ENCODE measurements around the gene TMEM97.
A peak's percentile ranks its signal among the peaks of the same experiment; 100 is the strongest.

Gene TMEM97

DNA sequence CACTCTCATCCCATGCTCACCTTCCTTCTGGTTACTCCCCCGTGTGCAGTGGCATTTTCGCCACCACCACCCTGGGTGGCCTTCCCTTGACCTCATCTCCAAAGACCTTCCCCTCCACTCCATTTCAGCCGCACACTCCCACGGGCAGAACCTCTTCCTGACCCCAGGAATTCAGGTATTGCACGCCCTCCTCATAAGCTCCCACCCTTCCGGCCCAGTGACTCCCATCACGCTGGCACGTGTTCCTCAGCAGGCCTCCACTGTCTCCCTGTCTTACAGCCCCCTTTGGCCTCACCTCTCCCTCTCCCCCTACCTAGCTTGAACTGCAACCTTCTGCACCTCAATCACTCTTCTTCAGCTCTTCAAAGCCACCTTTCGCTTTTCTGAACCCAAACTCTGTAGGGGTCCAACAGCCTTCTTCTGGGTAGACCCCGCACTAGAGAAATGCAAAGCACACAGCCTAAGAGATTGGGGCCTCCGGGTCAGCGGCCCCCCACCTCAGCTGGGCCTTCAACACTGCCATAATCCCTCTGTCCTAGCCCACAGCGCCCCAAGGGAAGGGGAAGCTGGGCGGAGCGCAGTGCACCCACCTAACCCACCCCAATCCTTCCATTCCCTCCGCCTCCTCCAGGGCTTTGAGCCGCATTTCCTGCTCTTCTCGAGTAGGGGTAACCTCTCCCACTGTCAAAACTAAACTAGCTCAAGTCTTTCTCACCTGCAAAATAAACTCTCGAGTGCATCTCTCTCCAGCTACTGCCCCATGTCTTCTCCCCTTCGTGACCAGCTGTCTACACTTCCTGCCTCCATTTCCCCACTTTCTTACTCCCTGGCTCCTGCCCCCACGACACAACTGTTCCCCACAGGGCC is 1.7 kb upstream of the TMEM97 start:
- DNase-seq (ENCODE audit: low spot score): no peak

DNA sequence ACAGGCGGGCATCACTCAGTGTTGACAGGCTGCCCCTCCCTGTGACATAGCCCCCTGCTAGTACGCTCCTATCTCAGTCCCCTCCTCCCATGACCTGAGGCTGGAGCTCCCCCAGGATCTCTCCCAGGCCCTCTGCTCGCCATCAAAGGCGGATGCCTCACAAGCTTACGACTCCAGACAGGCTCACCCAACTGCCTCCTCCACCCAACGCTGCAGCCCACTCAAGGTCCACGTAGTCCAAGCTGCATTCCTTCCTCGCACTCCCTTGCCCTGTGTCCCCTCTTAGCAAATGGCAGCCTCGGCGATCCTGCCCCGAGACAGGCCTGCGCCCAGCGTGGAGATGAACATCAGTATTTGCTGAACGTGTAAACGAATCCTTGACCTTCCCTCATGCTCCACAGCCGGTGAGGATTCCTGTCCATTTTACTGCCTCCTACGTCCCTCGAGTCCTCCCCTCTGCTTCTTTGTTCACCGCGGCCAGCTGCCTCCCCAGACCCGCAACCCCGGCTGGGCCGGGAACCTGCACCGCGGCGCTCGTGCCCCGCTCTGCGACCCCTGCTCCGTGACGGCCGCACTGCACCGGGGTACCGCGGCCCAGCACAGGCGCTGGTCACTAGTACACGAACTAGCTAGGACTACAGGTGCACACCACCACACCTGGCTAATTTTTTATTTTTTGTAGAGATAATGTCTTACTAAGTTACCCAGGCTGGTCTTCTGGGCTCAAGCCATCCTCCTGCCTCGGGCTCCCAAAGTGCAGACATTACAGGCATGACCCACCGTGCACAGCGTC is 838 bp upstream of the TMEM97 start:
- DNase-seq (ENCODE audit: low spot score): no peak

- no peak for DNase-seq (ENCODE audit: low spot score)
Observed at GRCh38 chr17:28319598-28319935, 567 bp downstream of the TMEM97 start.

DNA sequence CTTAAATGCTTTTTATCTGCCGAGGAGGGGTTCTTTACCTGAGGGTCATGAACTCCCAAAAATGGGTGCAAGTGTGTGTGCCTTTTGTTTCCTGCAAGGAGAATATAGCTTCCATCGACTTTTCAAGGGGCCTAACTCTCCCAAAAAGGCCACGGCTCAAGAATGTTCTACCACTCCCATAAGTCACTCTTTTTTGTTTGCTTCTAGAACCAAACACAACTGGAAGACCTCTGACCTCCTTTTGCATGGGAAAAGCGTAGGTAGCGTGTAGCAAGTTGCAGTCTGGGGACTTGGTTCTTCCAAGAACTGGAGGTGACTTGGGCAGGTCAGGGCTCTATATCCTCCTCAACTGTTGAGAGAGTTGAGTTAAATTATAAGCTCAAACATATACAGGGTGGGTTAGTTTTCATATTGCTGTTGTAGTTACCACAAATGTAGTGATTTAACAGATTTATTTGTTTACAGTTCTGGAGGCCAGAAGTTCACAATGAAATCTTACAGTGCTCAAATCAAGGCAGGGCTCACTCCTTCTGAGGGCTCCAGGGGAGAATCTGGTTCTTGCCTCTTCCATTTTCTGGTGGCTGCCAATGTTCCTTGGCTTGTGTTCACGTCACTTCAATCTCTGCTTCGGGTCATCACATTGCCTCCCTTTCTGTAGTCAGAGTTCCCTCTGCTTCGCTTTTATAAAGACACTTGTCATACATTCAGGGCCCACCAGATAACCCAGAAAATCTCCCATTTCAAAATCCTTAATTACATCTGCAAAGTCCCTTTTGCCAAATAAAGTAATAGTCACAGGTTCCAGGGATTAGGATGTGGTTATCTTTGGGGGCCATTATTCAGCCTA is 1.4 kb downstream of the TMEM97 start:
- no peak for DNase-seq (ENCODE audit: low spot score)

DNA sequence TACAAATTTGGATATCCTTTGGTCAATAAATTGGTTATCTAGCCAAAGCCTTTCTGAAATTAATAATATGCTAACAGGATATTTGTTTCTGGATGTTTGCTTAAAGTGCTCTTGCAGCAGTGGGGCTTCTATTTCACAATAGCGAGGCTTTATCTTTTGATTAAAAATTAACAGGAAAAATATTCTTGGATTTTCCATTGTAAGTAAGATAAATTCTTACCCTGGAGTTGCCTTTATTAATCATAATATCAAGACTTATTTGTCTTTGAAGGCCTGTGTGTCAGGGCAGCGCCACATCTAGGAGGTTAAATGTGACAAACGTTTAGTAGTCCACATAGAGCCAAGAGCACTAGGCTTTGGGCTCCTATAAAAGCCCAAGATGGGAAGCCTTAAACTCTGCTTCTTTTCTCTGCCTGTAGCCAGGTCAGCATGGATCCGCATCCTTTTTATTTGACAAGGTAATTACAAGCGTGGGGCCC is 5.3 kb downstream of the TMEM97 start:
- DNase-seq (ENCODE audit: low spot score): no peak

GRCh38 chr17:28324781-28325180 is 5.8 kb downstream of the TMEM97 start:
- no peak for DNase-seq (ENCODE audit: low spot score)

GRCh38 chr17:28325211-28325610 is 6.2 kb downstream of the TMEM97 start:
- no peak for DNase-seq (ENCODE audit: low spot score)

GRCh38 chr17:28326114-28326513 is 7.1 kb downstream of the TMEM97 start:
- no peak for DNase-seq (ENCODE audit: low spot score)

DNA sequence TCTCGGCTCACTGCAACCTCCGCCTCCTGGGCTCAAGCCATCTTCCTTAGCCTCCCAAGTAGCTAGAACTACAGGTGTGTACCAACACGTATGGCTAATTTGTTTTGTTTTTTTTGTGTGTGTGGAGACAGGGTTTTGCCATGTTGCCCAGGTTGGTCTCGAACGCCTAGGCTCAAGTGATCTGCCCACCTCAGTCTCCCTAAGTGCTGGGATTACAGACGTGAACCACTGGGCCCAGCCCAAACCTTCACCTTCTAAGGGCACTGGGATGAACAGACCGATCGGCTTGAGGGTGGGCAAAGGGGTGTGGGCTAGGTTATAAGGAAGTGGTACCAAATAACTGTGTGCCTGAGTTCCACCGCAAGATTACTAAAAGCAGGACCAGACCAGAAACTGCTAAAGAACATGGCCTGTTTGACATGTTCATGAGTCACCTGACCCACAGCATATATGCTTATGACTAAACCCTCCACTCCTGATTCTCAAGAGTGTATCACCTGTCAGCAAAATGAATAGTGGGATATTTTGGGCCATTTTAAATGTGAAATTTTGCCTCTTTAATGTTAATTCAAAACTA is 8.1 kb downstream of the TMEM97 start:
- no peak for DNase-seq (ENCODE audit: low spot score)

DNA sequence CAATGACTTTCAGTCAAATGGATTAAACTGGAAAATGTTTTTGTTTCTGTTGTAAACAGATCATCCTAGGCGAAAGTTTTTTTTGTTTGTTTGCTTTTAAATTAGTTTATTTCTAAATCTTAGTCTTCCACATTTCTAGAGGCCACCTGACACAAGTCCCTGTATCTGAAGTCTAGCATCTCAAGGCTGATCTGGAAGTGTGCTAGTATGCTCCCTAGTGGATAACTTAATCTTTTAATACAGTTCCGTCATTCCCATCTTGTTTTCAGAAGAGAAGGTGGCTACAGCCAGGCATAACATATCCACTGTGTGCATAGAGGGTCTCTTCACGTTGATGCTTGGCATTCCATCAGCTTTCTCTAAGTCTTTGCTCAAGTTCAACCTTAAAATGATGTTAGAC is 8.7 kb downstream of the TMEM97 start:
- DNase-seq (ENCODE audit: low spot score): peak; percentile 26

DNA sequence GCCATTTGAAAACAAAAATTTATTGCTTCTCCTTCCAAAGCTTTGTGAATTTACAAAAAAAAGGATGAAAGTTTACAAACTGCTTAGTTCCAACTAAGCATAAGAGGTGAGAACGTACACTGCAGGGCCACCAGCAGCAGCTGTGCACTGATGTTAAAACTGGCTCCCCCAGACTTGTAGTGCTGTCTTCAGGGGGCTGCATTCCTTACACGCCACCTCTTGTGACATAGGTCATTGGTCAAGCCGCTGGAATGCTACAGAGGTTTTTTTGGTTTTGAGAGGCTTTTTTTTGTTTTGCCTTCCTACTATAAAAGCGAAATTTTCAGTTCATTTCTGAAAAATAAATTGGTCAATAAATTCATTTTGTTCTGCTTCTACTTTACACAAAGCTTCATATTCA is 9.3 kb downstream of the TMEM97 start:
- no peak for DNase-seq (ENCODE audit: low spot score)

- no peak for DNase-seq (ENCODE audit: low spot score)
Observed at GRCh38 chr17:28330671-28331070, 11.7 kb downstream of the TMEM97 start.

DNA sequence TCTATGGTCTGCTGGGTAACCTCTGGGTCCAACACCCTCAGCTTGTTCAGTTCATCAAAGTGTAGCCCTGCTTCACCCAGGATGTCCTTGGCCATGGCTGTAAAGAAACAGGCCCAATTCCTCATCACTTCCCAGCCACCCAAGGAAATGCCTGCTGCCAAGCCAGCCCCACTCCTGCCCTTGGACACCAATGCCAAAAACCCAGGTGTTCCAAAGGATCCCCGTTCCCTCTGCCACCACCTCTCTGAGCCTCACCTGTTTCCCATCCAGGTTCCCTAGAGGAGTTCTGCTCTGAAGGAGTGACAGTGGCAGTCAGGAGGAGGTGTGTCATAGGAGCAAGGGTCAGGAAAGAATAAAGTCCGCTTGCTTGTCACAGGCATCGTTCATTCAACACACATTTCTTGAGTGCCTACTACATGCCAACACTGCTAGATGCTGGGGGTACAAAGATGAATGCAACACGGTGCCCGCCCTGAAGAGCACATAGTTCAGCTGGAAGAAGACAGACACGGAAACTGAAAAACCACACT is 13.0 kb downstream of the TMEM97 start:
- no peak for DNase-seq (ENCODE audit: low spot score)

DNA sequence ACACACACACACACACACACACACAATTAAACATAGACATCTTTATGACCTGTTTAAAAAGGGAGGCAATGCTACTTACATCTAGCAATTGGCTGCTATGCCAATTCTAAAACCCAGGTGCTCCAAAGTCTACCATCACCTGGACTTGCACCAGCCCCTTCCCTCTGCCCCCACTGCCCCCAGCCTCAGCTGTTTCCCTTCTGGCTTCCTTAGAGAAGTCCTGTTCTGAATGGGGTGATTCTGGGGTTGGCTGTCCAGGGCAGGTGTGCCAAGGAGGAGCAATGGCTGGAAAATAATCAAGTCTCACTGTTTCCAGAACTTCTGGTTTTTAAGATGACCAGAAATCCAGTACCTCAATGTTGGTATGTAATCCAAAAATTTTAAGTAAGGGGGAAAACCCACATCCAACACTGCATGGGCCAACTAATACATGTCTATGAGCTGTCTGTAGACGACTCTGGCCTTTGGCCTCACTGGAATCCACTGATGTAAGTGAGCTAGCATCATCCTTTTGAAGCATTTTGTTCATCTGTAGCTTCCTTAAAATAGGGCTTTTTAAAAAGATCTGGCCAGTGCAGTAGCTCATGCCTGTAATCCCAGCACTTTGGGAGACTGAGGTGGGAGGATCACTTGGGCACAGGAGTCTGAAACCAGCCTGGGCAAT is 14.2 kb downstream of the TMEM97 start:
- no peak for DNase-seq (ENCODE audit: low spot score)

- DNase-seq (ENCODE audit: low spot score): no peak
Observed at GRCh38 chr17:28334171-28334570, 15.2 kb downstream of the TMEM97 start.

DNA sequence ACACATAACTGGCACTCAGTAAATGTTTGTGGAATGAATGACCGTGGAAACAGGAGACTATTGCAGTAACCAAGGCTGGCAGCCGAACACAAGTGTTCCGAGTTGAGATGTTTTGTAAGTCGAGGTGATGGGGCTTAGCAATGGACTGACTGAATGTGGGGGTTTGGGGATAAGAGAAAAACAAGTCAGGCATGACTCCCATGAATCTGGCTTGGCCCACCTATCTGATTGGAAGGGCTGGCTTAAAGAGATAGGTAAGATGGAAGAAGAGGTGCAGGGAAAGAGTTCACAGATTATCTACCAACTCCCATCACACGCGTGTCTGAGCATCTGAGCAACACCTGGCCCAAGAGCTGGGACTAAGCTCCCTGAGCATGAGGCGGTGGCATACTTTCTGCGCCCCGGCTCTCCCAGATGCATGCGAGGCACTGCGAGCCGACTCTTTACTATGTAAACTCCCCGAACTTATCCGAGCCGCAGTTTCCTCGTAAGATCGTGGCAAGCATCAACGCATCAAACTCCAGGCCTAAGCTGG is 15.7 kb downstream of the TMEM97 start:
- DNase-seq (ENCODE audit: low spot score): no peak

- peak; percentile 96 for DNase-seq (ENCODE audit: low spot score)
Observed at GRCh38 chr17:28335201-28335958, 16.4 kb downstream of the TMEM97 start, which contains the start of the genes IFT20 and TNFAIP1. Gene IFT20, minus strand, starts transcription at chr17:28335472. Its CDS starts 3,487 bp downstream, at chr17:28331985. Gene TNFAIP1, plus strand, starts transcription at chr17:28335761. Its CDS starts 3,761 bp downstream, at chr17:28339522.

GRCh38 chr17:28335959-28336871 is 17.2 kb downstream of the TMEM97 start:
- peak; percentile 81 for DNase-seq (ENCODE audit: low spot score)

Measured in AG08395 (cell line).